Activated gamma-delta T cell (primary cell): Measurements from ENCODE around the gene ABCA1.
"Not testable (repeated sequence)": the region's sequence is repeated elsewhere in the genome, so short reads cannot be mapped to it uniquely, and the experiment has no call there.

Experiments
- DNase-seq: peaks from one replicate; lab custom pipeline; 2025; lab: John Stamatoyannopoulos, UW

The ABCA1 gene

GRCh38 chr9:104950838-104951237 is 22.9 kb upstream of the ABCA1 start:
- DNase-seq = no peak

DNA sequence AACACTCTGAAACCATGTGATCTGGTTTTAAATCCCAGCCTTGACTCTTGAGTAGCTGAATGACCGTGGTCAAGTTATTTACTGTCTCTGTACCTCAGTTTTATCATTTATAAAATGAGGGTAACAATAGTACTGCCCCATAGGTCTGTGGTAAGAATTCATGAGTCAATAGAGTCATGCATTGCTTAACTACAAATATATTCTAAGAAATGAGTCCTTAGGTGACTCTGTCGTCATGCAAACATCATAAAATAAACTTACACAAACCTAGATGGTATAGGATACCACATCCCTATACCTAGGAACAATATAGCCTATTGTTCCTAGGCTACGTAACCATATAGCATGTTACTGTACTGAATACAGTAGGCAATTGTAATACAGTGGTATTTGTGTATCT is 20.3 kb upstream of the ABCA1 start:
- no peak for DNase-seq

- DNase-seq = no peak
Observed at GRCh38 chr9:104944871-104945270, 16.9 kb upstream of the ABCA1 start.

DNA sequence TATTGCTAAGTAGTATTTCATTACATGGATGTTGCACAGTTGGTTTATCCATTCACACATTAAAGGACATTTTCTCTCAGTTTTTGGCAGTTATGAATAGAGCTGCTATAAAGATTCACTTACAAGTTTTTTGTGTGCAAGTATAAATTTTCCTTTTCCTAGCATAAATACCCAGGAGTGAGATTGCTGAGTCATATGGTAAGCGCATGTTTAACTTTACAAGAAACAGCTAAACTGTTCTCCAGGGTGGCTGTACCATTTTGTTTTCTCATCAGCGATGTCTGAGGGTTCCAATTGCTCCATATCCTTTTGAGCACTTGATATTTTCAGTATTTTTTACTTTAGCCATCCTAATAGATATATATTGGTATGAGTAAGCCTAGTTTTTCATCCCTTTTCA is 16.4 kb upstream of the ABCA1 start:
- no peak for DNase-seq

- no peak for DNase-seq
Observed at GRCh38 chr9:104941597-104941996, 13.6 kb upstream of the ABCA1 start.

DNA sequence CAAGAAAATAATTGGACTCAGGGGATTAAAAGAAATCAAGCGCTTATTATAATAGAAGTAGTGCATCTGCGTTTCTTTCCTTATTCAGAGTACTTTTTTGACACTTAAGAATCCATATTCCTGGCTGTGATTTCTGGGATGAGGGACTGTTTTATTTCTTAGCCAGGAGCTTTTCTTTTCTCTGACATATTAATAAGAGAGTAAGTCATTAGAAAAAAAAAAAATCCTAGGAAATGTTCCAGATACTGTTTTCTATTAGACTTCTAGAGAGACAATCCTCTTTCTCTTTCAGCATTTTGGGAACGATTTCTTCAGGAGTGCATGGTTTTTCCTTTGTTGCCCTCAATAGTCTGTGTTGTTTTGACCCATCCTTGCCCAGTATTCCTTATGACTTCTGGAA is 8.3 kb upstream of the ABCA1 start:
- DNase-seq = no peak

DNA sequence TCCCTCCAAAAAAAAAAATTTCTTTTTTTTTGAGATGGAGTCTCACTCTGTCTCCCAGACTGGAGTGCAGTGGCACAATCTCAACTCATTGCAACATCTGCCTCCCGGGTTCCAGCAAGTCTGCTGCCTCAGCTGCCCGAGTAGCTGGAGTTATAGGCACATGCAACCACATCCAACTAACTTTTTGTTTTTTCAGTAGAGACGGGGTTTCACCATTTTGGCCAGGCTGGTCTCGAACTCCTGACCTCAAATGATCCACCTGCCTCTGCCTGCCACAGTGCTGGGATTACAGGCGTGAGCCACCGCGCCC is 7.5 kb upstream of the ABCA1 start:
- not testable (repeated sequence) for DNase-seq

DNA sequence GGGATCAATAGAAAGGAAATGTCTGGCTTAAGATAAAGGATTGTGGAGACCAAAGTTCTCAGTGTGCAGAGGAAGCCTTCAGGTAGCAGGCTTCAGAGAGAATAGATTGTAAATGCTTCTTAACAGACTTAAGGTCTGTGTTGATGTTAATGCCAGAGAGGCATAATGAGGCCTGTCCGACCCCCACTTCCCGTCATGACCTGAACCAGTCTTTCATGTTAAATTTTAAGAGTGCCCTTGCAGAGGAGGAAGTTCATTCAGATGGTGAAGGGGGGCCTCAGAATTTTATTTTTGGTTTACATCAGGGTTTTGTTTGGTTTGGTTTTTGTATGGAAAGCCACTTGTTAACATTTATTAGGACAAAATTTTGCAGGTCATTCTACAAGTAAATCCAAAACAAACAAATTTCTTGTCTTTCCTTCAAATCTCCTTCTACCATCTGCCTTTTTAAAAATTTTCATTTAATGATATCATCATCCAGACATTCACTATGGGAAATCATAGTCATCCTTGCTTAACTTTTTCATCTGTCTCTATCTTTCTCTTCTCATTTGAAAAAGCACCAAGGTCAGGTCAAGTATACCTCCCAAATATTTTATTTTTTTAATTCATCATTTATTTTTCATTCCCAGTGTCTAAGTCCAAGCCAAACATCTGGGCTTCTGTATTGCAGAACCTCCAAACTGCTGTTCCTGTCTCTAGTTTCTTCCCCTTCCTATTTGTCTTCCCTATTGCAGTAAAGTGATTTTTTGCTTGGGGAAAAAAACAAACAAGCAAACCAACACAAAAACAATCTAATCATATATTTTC is 6.9 kb upstream of the ABCA1 start:
- no peak for DNase-seq

GRCh38 chr9:104933091-104933490 is 5.1 kb upstream of the ABCA1 start:
- DNase-seq = not testable (repeated sequence)

- no peak for DNase-seq
Observed at GRCh38 chr9:104931256-104931655, 3.3 kb upstream of the ABCA1 start.

GRCh38 chr9:104927216-104927911 is 591 bp downstream of the ABCA1 start:
- DNase-seq = no peak

GRCh38 chr9:104923740-104924139 is 4.2 kb downstream of the ABCA1 start:
- no peak for DNase-seq

- DNase-seq = no peak
Observed at GRCh38 chr9:104923289-104923688, 4.7 kb downstream of the ABCA1 start.

DNA sequence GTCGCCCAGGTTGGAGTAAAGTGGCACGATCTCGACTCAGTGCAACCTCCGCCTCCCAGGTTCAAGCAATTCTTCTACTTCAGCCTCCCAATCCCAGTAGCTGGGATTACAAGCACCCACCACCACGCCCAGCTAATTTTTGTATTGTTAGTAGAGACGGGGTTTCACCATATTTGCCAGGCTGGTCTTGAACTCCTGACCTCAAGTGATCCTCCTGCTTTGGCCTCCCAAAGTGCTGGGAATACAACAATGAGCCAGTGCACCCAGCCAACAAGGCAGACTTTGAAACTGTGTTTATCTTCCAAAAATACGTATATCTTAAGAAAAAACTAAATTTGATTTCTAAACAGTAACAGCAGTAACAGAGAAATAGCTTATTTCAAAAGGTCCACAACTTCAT is 5.2 kb downstream of the ABCA1 start:
- DNase-seq = not testable (repeated sequence)

- no peak for DNase-seq
Observed at GRCh38 chr9:104921067-104921741, 6.8 kb downstream of the ABCA1 start.

GRCh38 chr9:104915753-104916152 is 12.2 kb downstream of the ABCA1 start:
- no peak for DNase-seq

DNA sequence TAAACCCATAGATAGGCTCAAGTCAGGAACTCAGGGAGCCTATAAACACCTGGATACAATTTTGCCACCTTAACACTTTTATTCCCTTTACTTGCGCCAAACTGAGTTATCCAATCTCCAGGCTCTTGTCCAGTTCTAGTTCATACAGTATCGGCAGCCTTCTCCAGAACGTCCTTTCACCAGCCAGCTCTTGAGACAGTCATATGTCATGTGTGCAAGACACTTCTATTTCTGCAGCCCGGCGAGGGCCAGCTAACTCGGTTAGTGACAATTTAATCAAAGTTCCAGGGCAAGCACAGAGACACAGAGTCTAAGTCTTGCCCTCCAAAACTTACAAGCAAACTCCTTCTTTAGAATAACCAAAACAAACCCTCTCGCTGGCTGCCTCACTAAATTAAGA is 12.9 kb downstream of the ABCA1 start:
- DNase-seq = no peak

DNA sequence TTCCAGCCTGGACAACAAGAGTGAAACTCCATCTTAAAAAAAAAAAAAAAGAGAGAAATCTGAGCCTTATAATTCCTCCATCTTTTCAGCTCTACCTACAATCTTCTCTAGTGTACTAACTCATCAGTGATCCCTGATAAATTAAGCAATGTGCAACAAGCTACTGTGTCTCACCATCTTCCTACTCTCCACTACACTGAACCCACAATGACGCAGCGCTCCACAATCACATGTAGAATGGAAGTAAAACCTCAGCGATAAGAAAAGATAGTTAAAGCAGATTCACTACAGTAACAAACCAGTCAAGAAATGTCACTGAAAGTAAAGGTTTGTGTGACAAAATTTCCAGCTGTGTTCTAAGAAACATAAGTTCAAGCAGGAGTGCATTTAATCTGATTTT is 13.5 kb downstream of the ABCA1 start:
- DNase-seq = no peak

DNA sequence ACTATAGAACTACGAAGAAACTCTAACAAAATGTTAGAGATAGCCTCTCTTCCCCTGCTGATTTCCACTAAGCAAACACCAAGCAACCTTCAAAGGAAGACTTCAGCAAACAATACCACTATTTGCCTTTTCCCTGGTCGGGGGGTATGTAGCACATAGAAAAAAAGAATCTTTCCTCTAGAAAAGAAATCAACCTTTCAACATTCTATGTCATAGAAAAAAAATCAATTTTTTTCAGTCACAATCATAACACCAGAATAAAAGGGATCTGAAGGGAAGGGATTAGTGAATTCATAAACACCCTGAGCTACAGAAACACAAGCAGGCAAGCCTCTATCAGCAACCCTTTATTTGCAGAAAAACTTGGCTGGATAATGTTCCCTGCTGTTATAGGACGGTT is 15.3 kb downstream of the ABCA1 start:
- no peak for DNase-seq

DNA sequence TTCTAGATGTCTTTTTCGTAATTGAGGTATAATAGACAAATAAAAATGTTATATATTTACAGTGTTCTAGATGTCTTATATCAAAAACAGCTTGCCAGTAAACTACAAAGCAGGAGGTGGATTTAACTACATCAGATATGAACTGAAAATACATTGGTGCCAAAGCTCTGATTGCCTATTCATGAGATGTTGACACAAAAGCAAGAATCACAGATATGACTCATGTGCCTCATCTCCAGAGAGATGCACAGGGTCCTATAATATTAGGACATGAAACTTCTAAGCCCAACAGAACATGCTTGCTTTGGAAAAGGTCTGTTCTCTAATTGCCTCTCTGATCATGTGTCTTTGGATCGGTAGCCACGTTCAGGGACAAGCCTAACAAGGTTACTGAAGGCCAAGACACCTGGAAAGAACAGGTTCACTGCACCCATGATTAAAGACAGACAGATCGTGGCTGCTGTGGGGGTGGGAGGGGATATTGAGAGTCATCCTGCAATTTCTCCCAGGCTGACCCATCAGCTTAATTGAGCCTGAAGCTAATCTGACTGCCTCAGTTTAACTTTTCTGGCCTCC is 16.8 kb downstream of the ABCA1 start:
- no peak for DNase-seq

DNA sequence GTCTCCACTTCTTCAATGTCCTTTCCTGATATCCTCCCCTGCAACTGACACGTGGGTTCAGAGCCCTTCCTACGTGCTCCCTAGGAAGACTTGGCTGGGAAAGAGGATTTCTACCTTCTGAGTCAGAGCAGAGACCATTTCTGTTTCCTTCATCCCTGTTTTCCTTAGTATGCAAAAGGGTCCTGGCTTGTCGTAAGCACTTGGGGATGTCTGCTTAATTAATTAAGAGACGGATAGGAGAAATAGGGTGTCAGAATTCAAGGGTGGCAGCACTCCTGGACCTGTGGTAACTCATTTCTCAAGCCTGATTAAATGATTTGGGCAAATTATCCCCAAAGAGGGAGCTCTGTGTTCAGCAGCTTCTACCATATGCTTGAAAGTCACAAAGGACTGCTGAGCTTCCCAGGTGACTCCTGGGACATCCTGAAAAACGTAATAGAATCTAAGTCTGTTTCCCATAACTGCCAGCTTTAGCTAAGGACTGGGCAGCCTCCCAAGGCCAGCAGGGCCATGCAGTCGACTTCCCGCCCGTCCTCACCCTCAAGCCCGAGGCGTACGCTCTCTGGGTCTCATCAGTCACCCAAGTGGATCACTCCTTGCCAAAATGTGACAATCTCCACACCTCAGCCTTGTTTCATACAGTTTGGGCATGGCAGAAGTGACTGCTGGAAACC is 20.5 kb downstream of the ABCA1 start:
- no peak for DNase-seq
